KBM-7 (cell line): ENCODE results near the gene BDKRB1.

ENCODE experiments used
- DNase-seq: peaks from one replicate; pipeline ENCODE4 v3.0.0-alpha.2; 2015
- in situ Hi-C: fragments of 300-500 bp; cut with MboI; formaldehyde crosslinking; loops from 2 replicates; pipeline ENCODE4 v1.14.3; 2020; ENCODE audit warnings: low sequenced_read_pairs, low pct_unique_long_range_greater_than_20kb, mixed read lengths

Gene BDKRB1

GRCh38 chr14:96254687-96255086, 1.3 kb upstream of the BDKRB1 start:
- no peak for DNase-seq
- in situ Hi-C loops = no loop called here

- in situ Hi-C loops = no loop called here
- no peak for DNase-seq
These were observed 397 bp downstream of the BDKRB1 start for GRCh38 chr14:96256407-96256806.

- DNase-seq = no peak
- in situ Hi-C loops = no loop called here
These were observed 1.0 kb downstream of the BDKRB1 start for GRCh38 chr14:96257056-96257455.

- no peak for DNase-seq
- in situ Hi-C loops = no loop called here
These were observed 1.9 kb downstream of the BDKRB1 start for GRCh38 chr14:96257900-96258299.

GRCh38 chr14:96260341-96260821, 4.4 kb downstream of the BDKRB1 start:
- DNase-seq = no peak
- in situ Hi-C loops = no loop called here

- in situ Hi-C loops = no loop called here
- DNase-seq = no peak
These were observed 5.0 kb downstream of the BDKRB1 start for GRCh38 chr14:96261053-96261452.

GRCh38 chr14:96261772-96262655, 6.0 kb downstream of the BDKRB1 start:
- no peak for DNase-seq
- in situ Hi-C loops = no loop called here

GRCh38 chr14:96263347-96264199, 7.6 kb downstream of the BDKRB1 start:
- in situ Hi-C loops = no loop called here
- no peak for DNase-seq

- in situ Hi-C loops = no loop called here
- no peak for DNase-seq
These were observed 8.2 kb downstream of the BDKRB1 start for GRCh38 chr14:96264200-96264553.

- DNase-seq = no peak
- in situ Hi-C loops = no loop called here
These were observed 8.8 kb downstream of the BDKRB1 start for GRCh38 chr14:96264853-96265252.

GRCh38 chr14:96265383-96266095, 9.5 kb downstream of the BDKRB1 start:
- no peak for DNase-seq
- in situ Hi-C loops = no loop called here

- in situ Hi-C loops = no loop called here
These were observed 11.3 kb downstream of the BDKRB1 start for GRCh38 chr14:96267336-96267735.

GRCh38 chr14:96267916-96268315, 11.9 kb downstream of the BDKRB1 start:
- in situ Hi-C loops = no loop called here

More at GRCh38 chr14:96267336-96267735, 11.3 kb downstream of the BDKRB1 start:
- no peak for DNase-seq

GRCh38 chr14:96268431-96269358, 12.7 kb downstream of the BDKRB1 start:
- no peak for DNase-seq
- in situ Hi-C loops = no loop called here

More at GRCh38 chr14:96267916-96268315, 11.9 kb downstream of the BDKRB1 start:
- no peak for DNase-seq

GRCh38 chr14:96269359-96269710, 13.3 kb downstream of the BDKRB1 start:
- in situ Hi-C loops = no loop called here
- no peak for DNase-seq

GRCh38 chr14:96270565-96271420, 14.8 kb downstream of the BDKRB1 start:
- DNase-seq = no peak
- in situ Hi-C loops = no loop called here

GRCh38 chr14:96271421-96271762, 15.4 kb downstream of the BDKRB1 start:
- in situ Hi-C loops = no loop called here
- DNase-seq = no peak
